ENCODE measurements around the gene SLC22A23.
"Not testable (repeated sequence)": the region's sequence is repeated elsewhere in the genome, so short reads cannot be mapped to it uniquely, and the experiment has no call there.

The SLC22A23 gene

DNA sequence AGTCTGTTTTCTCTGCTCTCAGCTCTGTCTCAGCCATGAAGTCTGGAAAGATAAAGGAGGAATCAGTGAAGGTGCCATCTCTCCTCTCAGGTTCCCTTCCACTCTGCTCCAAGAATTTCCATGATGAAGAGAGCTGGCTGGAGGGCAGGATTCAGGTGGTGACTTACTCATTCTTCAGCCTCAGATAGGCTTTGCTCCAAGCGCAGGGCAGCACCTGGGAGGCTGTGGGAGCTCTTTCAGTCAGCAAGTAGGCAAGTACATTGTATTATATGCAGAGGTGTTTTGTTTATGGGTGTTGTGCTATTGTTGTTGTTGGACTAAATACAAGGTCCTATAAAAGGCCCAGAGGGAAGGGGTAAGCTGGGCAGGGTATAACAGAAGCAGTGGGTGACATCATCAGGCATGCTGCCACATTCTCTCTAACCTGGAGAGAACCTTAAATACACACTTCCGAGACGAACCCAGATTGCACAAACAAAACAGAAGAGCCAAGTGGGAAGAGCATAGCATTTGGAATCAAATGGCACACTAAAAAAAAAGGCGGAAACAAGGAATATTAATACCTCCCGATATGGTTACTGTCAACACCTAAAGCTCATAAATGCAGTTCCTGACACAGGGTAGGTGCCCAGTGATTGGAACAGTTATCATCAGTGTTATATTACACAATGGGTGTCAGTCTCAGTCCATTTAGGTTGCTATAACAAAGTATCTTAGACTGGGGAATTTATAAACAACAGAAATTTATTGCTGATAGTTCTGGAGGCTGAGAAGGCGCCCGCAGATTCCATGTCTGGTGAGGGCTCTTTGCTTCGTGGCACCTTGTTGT lies 212.6 kb downstream of the SLC22A23 start:
- no peak for DNase-seq (ENCODE audit: low read depth in 2 of 2)

GRCh38 chr6:3242768-3243167 lies 214.1 kb downstream of the SLC22A23 start:
- DNase-seq (ENCODE audit: low read depth in 2 of 2): no peak

GRCh38 chr6:3241745-3242144 lies 215.1 kb downstream of the SLC22A23 start:
- DNase-seq (ENCODE audit: low read depth in 2 of 2): not testable (repeated sequence)

DNA sequence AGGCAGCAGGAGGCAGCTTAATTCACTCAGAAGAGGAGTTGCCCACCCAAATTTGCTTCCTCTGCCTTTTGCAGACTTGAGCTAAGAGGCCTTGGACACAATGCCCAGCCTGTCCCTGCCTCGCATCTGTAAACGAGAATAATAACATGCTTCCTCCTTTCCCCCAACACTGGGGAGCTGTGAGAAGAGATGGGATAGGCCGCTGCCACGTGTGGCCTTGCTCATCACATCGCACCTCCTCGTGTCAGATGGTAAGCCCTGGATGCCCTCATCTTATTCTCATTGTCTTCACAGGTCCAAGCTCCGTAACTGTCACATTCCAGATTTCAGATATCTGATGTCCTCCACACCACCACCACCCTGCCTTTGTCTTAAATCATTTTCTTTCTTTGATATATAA lies 216.3 kb downstream of the SLC22A23 start:
- DNase-seq (ENCODE audit: low read depth in 2 of 2): no peak

GRCh38 chr6:3239110-3239830 lies 217.6 kb downstream of the SLC22A23 start:
- DNase-seq (ENCODE audit: low read depth in 2 of 2): no peak

DNA sequence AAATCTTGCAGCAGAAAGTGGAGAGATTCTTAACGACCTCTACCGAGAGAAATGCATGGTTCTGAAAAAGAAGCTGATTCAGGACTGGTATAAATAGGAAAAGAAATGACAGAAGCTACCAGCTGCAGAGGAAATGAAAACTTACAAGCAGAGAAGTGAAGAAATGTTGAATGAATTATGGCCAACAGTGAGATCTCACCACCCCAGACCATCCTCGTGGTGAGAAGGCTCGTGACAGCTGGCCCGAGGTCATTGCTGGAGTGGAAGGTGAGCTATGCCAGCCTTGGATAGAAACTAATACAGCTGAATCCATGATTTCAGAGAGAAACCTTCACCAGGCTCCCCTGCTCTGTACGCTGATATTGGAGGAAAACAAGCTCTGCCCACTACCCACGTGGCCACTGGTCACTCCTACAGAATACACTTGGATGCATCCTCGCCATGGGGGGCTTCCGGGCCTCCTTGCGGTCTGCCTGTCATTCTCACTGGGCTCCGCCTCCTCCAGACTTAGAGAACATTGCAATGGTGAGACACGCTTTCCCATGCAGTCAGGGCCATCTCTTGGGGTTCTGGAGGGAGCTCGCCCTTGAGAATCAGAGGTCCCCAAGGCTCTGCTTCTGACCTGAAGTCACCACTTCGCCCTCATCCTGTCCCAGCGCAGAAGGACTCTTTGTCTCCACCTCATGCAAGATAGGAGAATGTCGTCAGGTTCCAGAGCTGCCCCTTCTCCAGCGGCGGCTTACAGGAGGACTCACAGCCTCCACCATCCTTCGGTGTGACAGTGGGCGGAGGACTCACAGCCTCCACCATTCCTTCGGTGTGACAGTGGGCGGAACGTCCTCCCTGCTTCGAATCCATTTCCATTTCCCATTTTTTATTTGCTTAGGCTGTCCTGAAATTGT lies 218.8 kb downstream of the SLC22A23 start:
- no peak for DNase-seq (ENCODE audit: low read depth in 2 of 2)

- DNase-seq (ENCODE audit: low read depth in 2 of 2): no peak
Observed at GRCh38 chr6:3236005-3236404, 220.8 kb downstream of the SLC22A23 start.

- no peak for DNase-seq (ENCODE audit: low read depth in 2 of 2)
Observed at GRCh38 chr6:3235486-3235885, 221.4 kb downstream of the SLC22A23 start.

GRCh38 chr6:3233904-3234303 lies 222.9 kb downstream of the SLC22A23 start:
- no peak for DNase-seq (ENCODE audit: low read depth in 2 of 2)

GRCh38 chr6:3233321-3233720 lies 223.5 kb downstream of the SLC22A23 start:
- DNase-seq (ENCODE audit: low read depth in 2 of 2): no peak

- DNase-seq (ENCODE audit: low read depth in 2 of 2): no peak
Observed at GRCh38 chr6:3232017-3232945, 224.6 kb downstream of the SLC22A23 start.

- DNase-seq (ENCODE audit: low read depth in 2 of 2): no peak
Observed at GRCh38 chr6:3231247-3232016, 225.4 kb downstream of the SLC22A23 start.

DNA sequence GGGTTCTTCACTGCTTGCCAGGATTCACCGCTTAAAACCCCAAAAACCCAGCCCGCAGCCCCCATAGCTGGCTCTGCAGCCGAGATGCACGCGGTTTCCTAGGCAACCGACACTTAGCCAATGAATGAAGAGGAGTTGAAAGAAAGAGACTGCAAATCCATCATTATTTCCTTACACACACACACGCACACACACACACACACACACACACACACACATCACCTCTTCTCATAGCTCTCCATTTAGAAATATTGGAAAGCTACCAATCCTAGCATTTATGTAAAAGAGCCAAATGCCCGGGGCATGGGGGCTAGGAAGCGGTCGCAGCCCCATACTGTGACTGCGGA lies 226.0 kb downstream of the SLC22A23 start:
- no peak for DNase-seq (ENCODE audit: low read depth in 2 of 2)

GRCh38 chr6:3230256-3230882 lies 226.5 kb downstream of the SLC22A23 start:
- no peak for DNase-seq (ENCODE audit: low read depth in 2 of 2)

DNA sequence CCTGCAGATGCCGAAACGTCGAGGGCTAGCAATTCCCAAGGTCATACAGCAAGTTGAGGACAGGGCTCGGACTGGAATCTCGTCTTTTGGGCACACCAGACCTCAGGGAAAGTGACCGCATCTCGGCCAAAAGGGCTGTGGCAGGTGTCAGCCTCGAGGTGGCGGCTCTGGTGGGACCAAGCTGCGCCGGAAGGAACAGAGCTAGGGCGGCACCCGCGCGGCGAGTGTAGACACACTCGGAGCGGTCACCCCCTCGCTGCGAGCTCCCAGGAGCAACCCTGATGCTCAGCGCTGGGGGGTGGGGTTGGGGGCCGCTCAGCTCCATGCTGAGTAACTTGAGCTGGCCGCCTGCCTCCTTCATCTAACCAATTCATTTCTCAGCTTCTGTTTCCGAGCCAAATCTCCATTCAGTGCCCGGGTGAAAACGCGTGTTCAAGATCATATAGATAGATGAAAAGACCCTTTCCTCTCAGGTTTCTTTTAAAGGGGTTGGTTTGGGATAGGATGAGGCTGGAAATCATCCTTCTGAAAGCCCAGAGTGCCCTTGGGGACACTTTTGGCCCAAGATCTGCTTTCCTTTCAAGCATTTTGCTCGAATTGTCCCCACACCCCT lies 227.2 kb downstream of the SLC22A23 start:
- no peak for DNase-seq (ENCODE audit: low read depth in 2 of 2)

- peak in 1 of 2 donors; percentile 12 for DNase-seq (ENCODE audit: low read depth in 2 of 2)
Observed at GRCh38 chr6:3228771-3229565, 227.9 kb downstream of the SLC22A23 start.

- no peak for DNase-seq (ENCODE audit: low read depth in 2 of 2)
Observed at GRCh38 chr6:3228046-3228671, 228.7 kb downstream of the SLC22A23 start.

Measured in stimulated activated CD8-positive, alpha-beta memory T cell treated with anti-CD3 and anti-CD28 coated beads, Interleukin-7, amount 100 ng/mL, for 1 hour (primary cell).